Keratinocyte (primary cell): ENCODE measurements around the gene CDH8.

ENCODE experiments used
- CTCF ChIP-seq, 3 experiments: IDR thresholded peaks in 1 of 3; conservative IDR thresholded peaks in 1 of 3; optimal IDR thresholded peaks in 1 of 3; 2 replicates in 2 of 3; 3 replicates in 1 of 3; pipeline versions ENCODE3 to v1.5.1; 2011; ENCODE audit warnings: low read length in 3 of 3, mild to moderate bottlenecking in 3 of 3, moderate library complexity in 2 of 3, control low read depth in 1 of 3, inconsistent platforms in 1 of 3; ENCODE audit not compliant: insufficient read depth in 2 of 3; ENCODE audit errors: extremely low read depth in 1 of 3
- EZH2 ChIP-seq: IDR thresholded peaks from one replicate; pipeline ENCODE4 v1.6.1; 2012; ENCODE audit warnings: inconsistent platforms, mild to moderate bottlenecking, low read length, moderate library complexity

- no peak for TF ChIP-seq CTCF (optimal IDR thresholded peaks at IDR 0.05 in 1 of 3, IDR thresholded peaks at IDR 0.05 in 1 of 3, conservative IDR thresholded peaks at IDR 0.05 in 1 of 3; ENCODE audit: extremely low read depth in 1 of 3, insufficient read depth in 2 of 3, low read length in 3 of 3)
- no peak for TF ChIP-seq EZH2
Observed at GRCh38 chr16:62066747-62067146, 30.5 kb upstream of the CDH8 start.
